ENCODE results near the gene ACY1. TPM values are rescaled to one million over a fixed set of nuclear protein-coding genes. Genes with fewer than 3 reads are reported as not detected.

ACY1 gene
- total and polyA plus RNA-seq, 2 of the 13 experiments (the other 11 are each of a cell fraction or from before 2014, with no cell fraction given), result 113 to 162 TPM

DNA sequence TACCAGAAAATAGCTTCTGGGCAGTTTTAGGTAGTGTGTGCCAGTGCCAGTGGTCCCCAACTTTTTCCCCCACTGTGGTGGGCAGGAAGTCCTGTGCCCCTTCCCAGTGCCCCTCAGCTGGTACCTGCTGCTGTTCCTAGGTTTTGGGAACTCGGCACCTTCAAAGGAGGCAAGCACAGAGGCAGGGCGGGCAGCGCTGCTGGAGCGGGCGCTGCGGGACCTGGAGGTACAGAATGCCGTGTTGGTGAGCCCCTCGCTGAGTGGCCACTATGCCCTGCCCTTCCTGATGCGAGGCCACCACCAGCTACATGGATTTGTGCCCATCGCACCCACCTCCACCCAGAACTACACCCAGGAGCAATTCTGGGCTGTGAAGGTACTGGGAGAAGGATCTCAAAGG lies 3.1 kb upstream of the ACY1 start:
- DNase-seq (ENCODE audit: low spot score), result no peak
- Histone ChIP-seq H3K9me3 (ENCODE audit: low read length) (no peaks in the 10 kb centered on the region), H3K36me3 (replicated peaks in 1 of 2; ENCODE audit: control insufficient read depth in 1 of 2, insufficient read depth in 2 of 2, low read length in 2 of 2) (no peaks in the 10 kb centered on the region; a peak in 1 of 5 replicates), H3K27me3 (ENCODE audit: control insufficient read depth in 1 of 2, insufficient read depth in 2 of 2, low read length in 2 of 2) (no peaks in the 10 kb centered on the region), H3K9ac (ENCODE audit: insufficient read depth, low read depth, low read length) (no peak overlapping the region), H3K79me2 (ENCODE audit: insufficient read depth, low read length) (peaks cover 14% of the 10 kb centered on the region), H3K4me2 (ENCODE audit: low read depth, low read length) (no peak overlapping the region), H3K4me1 (ENCODE audit: insufficient read depth, low read length) (peaks cover 41% of the 10 kb centered on the region), H3K27ac (ENCODE audit: extremely low read length, insufficient read depth, low read length) (no peak overlapping the region), H4K20me1 (ENCODE audit: insufficient read depth, low read length) (no peaks in the 10 kb centered on the region), H2AFZ (ENCODE audit: low read length) (no peak overlapping the region), H3K4me3 (replicated peaks in 1 of 3; ENCODE audit: insufficient read depth in 1 of 3, low read depth in 2 of 3, low read length in 3 of 3) (no peak overlapping the region)
- CTCF ChIA-PET (ENCODE audit: low intra/inter-chr PET ratio, low total read pairs), result no interaction called here
- no peak for FAIRE-seq
- TF ChIP-seq, protein P1, sequence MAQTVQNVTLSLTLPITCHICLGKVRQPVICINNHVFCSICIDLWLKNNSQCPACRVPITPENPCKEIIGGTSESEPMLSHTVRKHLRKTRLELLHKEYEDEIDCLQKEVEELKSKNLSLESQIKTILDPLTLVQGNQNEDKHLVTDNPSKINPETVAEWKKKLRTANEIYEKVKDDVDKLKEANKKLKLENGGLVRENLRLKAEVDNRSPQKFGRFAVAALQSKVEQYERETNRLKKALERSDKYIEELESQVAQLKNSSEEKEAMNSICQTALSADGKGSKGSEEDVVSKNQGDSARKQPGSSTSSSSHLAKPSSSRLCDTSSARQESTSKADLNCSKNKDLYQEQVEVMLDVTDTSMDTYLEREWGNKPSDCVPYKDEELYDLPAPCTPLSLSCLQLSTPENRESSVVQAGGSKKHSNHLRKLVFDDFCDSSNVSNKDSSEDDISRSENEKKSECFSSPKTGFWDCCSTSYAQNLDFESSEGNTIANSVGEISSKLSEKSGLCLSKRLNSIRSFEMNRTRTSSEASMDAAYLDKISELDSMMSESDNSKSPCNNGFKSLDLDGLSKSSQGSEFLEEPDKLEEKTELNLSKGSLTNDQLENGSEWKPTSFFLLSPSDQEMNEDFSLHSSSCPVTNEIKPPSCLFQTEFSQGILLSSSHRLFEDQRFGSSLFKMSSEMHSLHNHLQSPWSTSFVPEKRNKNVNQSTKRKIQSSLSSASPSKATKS (CRISPR knock-in tag; IDR thresholded peaks at IDR 0.05), result no peak
- TF ChIP-seq ZBTB20 (CRISPR knock-in tag; IDR thresholded peaks at IDR 0.05; ENCODE audit: borderline replicate concordance, low read depth) (no peak), ZNF350 (CRISPR knock-in tag; IDR thresholded peaks at IDR 0.05; ENCODE audit: borderline replicate concordance, low read depth) (no peak), NR1H2 (CRISPR knock-in tag; IDR thresholded peaks at IDR 0.05; ENCODE audit: borderline replicate concordance, low read depth) (no peak), NR2F2 (IDR thresholded peaks at IDR 0.05; ENCODE audit: borderline replicate concordance, low read depth) (no peak)
- TF ChIP-seq, protein P2, sequence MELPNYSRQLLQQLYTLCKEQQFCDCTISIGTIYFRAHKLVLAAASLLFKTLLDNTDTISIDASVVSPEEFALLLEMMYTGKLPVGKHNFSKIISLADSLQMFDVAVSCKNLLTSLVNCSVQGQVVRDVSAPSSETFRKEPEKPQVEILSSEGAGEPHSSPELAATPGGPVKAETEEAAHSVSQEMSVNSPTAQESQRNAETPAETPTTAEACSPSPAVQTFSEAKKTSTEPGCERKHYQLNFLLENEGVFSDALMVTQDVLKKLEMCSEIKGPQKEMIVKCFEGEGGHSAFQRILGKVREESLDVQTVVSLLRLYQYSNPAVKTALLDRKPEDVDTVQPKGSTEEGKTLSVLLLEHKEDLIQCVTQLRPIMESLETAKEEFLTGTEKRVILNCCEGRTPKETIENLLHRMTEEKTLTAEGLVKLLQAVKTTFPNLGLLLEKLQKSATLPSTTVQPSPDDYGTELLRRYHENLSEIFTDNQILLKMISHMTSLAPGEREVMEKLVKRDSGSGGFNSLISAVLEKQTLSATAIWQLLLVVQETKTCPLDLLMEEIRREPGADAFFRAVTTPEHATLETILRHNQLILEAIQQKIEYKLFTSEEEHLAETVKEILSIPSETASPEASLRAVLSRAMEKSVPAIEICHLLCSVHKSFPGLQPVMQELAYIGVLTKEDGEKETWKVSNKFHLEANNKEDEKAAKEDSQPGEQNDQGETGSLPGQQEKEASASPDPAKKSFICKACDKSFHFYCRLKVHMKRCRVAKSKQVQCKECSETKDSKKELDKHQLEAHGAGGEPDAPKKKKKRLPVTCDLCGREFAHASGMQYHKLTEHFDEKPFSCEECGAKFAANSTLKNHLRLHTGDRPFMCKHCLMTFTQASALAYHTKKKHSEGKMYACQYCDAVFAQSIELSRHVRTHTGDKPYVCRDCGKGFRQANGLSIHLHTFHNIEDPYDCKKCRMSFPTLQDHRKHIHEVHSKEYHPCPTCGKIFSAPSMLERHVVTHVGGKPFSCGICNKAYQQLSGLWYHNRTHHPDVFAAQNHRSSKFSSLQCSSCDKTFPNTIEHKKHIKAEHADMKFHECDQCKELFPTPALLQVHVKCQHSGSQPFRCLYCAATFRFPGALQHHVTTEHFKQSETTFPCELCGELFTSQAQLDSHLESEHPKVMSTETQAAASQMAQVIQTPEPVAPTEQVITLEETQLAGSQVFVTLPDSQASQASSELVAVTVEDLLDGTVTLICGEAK (IDR thresholded peaks at IDR 0.05), result no peak
- TF ChIP-seq, protein P2 (CRISPR knock-in tag; IDR thresholded peaks at IDR 0.05), result no peak
- intact Hi-C loops (cut with micrococcal nuclease; ENCODE audit: unreplicated experiment) (no loop called here), in situ Hi-C loops (cut with HindIII; ENCODE audit: extremely low pct_ligation_motif_present, low pct_unique_long_range_greater_than_20kb) (no loop called here)
- no peak for ATAC-seq
- WGBS (ENCODE audit: low lambda C conversion rate), result 100% methylated on average over 2 of the region's 10 CpGs
- no TSS peak for BruUV-seq (replicated peaks)
- POLR2A ChIA-PET, result interaction anchor here (6.4 kb wide), 1 partner anchor 37 kb away, joined by 99 read pairs; the partner anchor contains the start of genes PARP3 and RRP9

Measured in HepG2 (cell line).